Epithelial cell of proximal tubule (primary cell): Measurements from ENCODE around the gene TANC1. TPM values are rescaled to one million over a fixed set of nuclear protein-coding genes. Genes with fewer than 3 reads are reported as not detected.

ENCODE experiments used
- DNase-seq: peaks from one replicate; pipeline ENCODE4 v3.0.0-alpha.2; 2011; ENCODE audit warnings: low read depth
- H3K4me3 ChIP-seq: 2 replicates; pipeline ENCODE4 v1.5.1; 2011; ENCODE audit warnings: low read depth, mild to moderate bottlenecking, low read length
- CTCF ChIP-seq: conservative IDR thresholded peaks from 2 replicates; pipeline ENCODE4 v1.5.1; 2012; ENCODE audit warnings: low read depth, mild to moderate bottlenecking, low read length
- total RNA-seq: library from RNA; depleted of rRNA; stranded (reverse); fragments of >200 nt; gene quantifications from 2 replicates; pipeline ENCODE4 v1.2.3, GENCODE V29; 2015

TANC1 gene
- total RNA-seq, 1 donor from 2014 or later: 14.3 TPM

- no peak for TF ChIP-seq CTCF
- no peak overlapping the region for H3K4me3 ChIP-seq
- DNase-seq: no peak
Observed at GRCh38 chr2:159217676-159218075, 249.2 kb downstream of the TANC1 start.

GRCh38 chr2:159218389-159218788 is 249.9 kb downstream of the TANC1 start:
- no peak for TF ChIP-seq CTCF
- DNase-seq: no peak
- no peak overlapping the region for H3K4me3 ChIP-seq

- no peak for DNase-seq
- TF ChIP-seq CTCF: no peak
- H3K4me3 ChIP-seq: no peak overlapping the region
Observed at GRCh38 chr2:159219394-159219998, 251.1 kb downstream of the TANC1 start.

GRCh38 chr2:159224061-159224813 is 255.8 kb downstream of the TANC1 start:
- no peak for DNase-seq
- H3K4me3 ChIP-seq: no peak overlapping the region
- no peak for TF ChIP-seq CTCF

- DNase-seq: no peak
- no peak overlapping the region for H3K4me3 ChIP-seq
- no peak for TF ChIP-seq CTCF
Observed at GRCh38 chr2:159225025-159226016, 256.9 kb downstream of the TANC1 start.

- TF ChIP-seq CTCF: no peak
- DNase-seq: peak; percentile 65
- no peak overlapping the region for H3K4me3 ChIP-seq
Observed at GRCh38 chr2:159226059-159226461, 257.6 kb downstream of the TANC1 start.
